Lower lobe of right lung (tissue), 2 donors: Measurements from ENCODE around the gene ADAM19. TPM values are rescaled to one million over a fixed set of nuclear protein-coding genes. Genes with fewer than 3 reads are reported as not detected.

Source experiments
- ATAC-seq, 2 donors: fragments of 200-7000 bp; cut with Tn5 transposase; one replicate each; pipeline ENCODE4 v1.9.1; 2020 to 2022; ENCODE audit warnings: mild to moderate bottlenecking in 2 of 2, moderate library complexity in 2 of 2
- DNase-seq: peaks from one replicate; pipeline ENCODE4 v3.0.0-alpha.2; 2020
- H3K27ac ChIP-seq: fragments of 200-600 bp; one replicate; pipeline ENCODE4 v1.8.0; 2022
- H3K27me3 ChIP-seq: fragments of 200-600 bp; one replicate; pipeline ENCODE4 v1.8.0; 2022; ENCODE audit warnings: low read depth
- H3K36me3 ChIP-seq: fragments of 200-600 bp; one replicate; pipeline ENCODE4 v1.8.0; 2022; ENCODE audit warnings: mild to moderate bottlenecking
- H3K4me1 ChIP-seq: fragments of 200-600 bp; one replicate; pipeline ENCODE4 v1.8.0; 2022
- H3K4me3 ChIP-seq: fragments of 200-600 bp; one replicate; pipeline ENCODE4 v1.8.0; 2022; ENCODE audit warnings: mild to moderate bottlenecking
- H3K9me3 ChIP-seq: fragments of 200-600 bp; one replicate; pipeline ENCODE4 v1.8.0; 2022
- CTCF ChIP-seq: fragments of 200-600 bp; IDR thresholded peaks from one replicate; pipeline ENCODE4 v1.8.0; 2022; ENCODE audit warnings: antibody characterized with exemption, mild to moderate bottlenecking
- intact Hi-C: fragments of 100-400 bp; cut with DNase I; formaldehyde crosslinking; loops from one replicate; pipeline ENCODE4 v1.11.0; 2022
- total RNA-seq: library from RNA; stranded (reverse); fragmentation: NEBNext Ultra II Directional; extraction: Animal tissue kit (Norgen Biotek cat#: 25700); gene quantifications from one replicate; pipeline ENCODE4 v1.2.1, GENCODE V29; 2021
- donor health status: DM: no; HTN: yes; CAD: no; lungs with severe emphysema.

ADAM19 gene
- total RNA-seq, 1 donor from 2014 or later: 12.0 TPM

- Histone ChIP-seq H3K27me3 (no peaks in the 10 kb centered on the region), H3K4me1 (peaks cover 40% of the 10 kb centered on the region), H3K4me3 (no peak overlapping the region), H3K27ac (no peak overlapping the region), H3K9me3 (no peaks in the 10 kb centered on the region), H3K36me3 (no peaks in the 10 kb centered on the region)
- intact Hi-C loops: no loop called here
- no peak for ATAC-seq
- TF ChIP-seq CTCF: no peak
- DNase-seq: no peak
Observed at GRCh38 chr5:157538311-157538710, 37.3 kb downstream of the ADAM19 start.

- no peak for TF ChIP-seq CTCF
- Histone ChIP-seq H3K27ac (peak overlapping the region; percentile 7), H3K9me3 (no peaks in the 10 kb centered on the region), H3K4me3 (no peak overlapping the region), H3K27me3 (no peaks in the 10 kb centered on the region), H3K4me1 (peaks cover 9% of the 10 kb centered on the region), H3K36me3 (no peaks in the 10 kb centered on the region)
- ATAC-seq (peak; percentile 47 to 74), DNase-seq (no peak)
- intact Hi-C loops: no loop called here
Observed at GRCh38 chr5:157535042-157535865, 40.3 kb downstream of the ADAM19 start.

GRCh38 chr5:157533011-157533481 lies 42.5 kb downstream of the ADAM19 start:
- intact Hi-C loops: no loop called here
- H3K9me3 ChIP-seq: no peaks in the 10 kb centered on the region
- ATAC-seq (no peak), DNase-seq (no peak)
- H3K27ac ChIP-seq: no peak overlapping the region
- H3K4me1 ChIP-seq: peaks cover 17% of the 10 kb centered on the region
- H3K27me3 ChIP-seq: no peaks in the 10 kb centered on the region
- no peaks in the 10 kb centered on the region for H3K36me3 ChIP-seq
- no peak overlapping the region for H3K4me3 ChIP-seq
- no peak for TF ChIP-seq CTCF

GRCh38 chr5:157532022-157532421 lies 43.6 kb downstream of the ADAM19 start:
- no peak for TF ChIP-seq CTCF
- ATAC-seq (no peak), DNase-seq (no peak)
- Histone ChIP-seq H3K27ac (no peak overlapping the region), H3K4me3 (no peak overlapping the region), H3K36me3 (no peaks in the 10 kb centered on the region), H3K27me3 (no peaks in the 10 kb centered on the region), H3K9me3 (no peaks in the 10 kb centered on the region), H3K4me1 (peaks cover 22% of the 10 kb centered on the region)
- intact Hi-C loops: no loop called here

- DNase-seq: no peak
- H3K4me1 ChIP-seq: peaks cover 22% of the 10 kb centered on the region
- no peak overlapping the region for H3K27ac ChIP-seq
Observed at GRCh38 chr5:157530226-157530972, 45.2 kb downstream of the ADAM19 start.

More at GRCh38 chr5:157530226-157530972, 45.2 kb downstream of the ADAM19 start:
- no peak for TF ChIP-seq CTCF
- no peaks in the 10 kb centered on the region for H3K36me3 ChIP-seq
- ATAC-seq: no peak
- H3K4me3 ChIP-seq: no peak overlapping the region
- H3K9me3 ChIP-seq: no peaks in the 10 kb centered on the region
- no peaks in the 10 kb centered on the region for H3K27me3 ChIP-seq
- intact Hi-C loops: no loop called here
